PFSK-1 (cell line): ENCODE data around the gene POGZ.

Experiments used
- FOXP2 ChIP-seq: optimal IDR thresholded peaks from 2 replicates; pipeline ENCODE3; 2011; ENCODE audit warnings: borderline replicate concordance, control low read depth, inconsistent platforms; ENCODE audit not compliant: insufficient read depth; ENCODE audit errors: extremely low read length, extremely low read depth
- POLR2AphosphoS5 ChIP-seq: IDR thresholded peaks from 2 replicates; pipeline ENCODE4 v1.6.1; 2012; ENCODE audit warnings: low read depth, mild to moderate bottlenecking, control low read depth, low read length, moderate library complexity
- SIN3A ChIP-seq: IDR thresholded peaks from 2 replicates; pipeline ENCODE4 v1.6.1; 2012; ENCODE audit warnings: mild to moderate bottlenecking, low read length, moderate library complexity, borderline replicate concordance; ENCODE audit not compliant: insufficient read depth
- TAF1 ChIP-seq: IDR thresholded peaks from 2 replicates; pipeline ENCODE4 v1.6.1; 2012; ENCODE audit warnings: low read length, control low read depth, borderline replicate concordance; ENCODE audit not compliant: insufficient read depth
- TF ChIP-seq, protein P1 (sequence below), 2 experiments: IDR thresholded peaks; 2 replicates each; pipeline versions ENCODE4 v1.6.1 to v1.8.0; 2011 to 2012; ENCODE audit warnings: low read depth in 2 of 2, low read length in 2 of 2, control low read depth in 1 of 2, inconsistent platforms in 1 of 2, mild to moderate bottlenecking in 1 of 2, moderate library complexity in 1 of 2; ENCODE audit not compliant: insufficient read depth in 1 of 2

Gene POGZ

DNA sequence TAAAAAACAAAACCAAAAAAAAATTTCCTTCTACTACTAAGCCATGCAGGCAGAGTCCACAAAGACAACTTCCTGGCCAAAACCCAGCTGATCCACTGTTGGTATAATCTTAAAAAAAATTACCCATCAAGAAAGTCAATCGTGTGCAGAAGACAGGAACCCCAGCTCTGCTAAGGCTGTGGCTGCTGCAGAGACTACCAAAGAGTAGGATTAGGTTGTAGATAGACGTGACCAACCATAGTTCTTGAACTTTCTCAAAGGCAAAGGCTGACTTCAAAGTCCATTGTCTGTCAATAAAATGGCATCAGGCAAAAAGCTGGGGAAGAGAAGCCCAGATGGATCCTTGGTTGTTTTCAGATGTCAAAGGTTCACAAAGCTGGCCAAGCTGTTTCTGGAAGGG, 56.5 kb downstream of the POGZ start:
- TF ChIP-seq SIN3A: no peak
- TF ChIP-seq POLR2AphosphoS5: no peak
- no peak for TF ChIP-seq TAF1
- TF ChIP-seq, protein P1, sequence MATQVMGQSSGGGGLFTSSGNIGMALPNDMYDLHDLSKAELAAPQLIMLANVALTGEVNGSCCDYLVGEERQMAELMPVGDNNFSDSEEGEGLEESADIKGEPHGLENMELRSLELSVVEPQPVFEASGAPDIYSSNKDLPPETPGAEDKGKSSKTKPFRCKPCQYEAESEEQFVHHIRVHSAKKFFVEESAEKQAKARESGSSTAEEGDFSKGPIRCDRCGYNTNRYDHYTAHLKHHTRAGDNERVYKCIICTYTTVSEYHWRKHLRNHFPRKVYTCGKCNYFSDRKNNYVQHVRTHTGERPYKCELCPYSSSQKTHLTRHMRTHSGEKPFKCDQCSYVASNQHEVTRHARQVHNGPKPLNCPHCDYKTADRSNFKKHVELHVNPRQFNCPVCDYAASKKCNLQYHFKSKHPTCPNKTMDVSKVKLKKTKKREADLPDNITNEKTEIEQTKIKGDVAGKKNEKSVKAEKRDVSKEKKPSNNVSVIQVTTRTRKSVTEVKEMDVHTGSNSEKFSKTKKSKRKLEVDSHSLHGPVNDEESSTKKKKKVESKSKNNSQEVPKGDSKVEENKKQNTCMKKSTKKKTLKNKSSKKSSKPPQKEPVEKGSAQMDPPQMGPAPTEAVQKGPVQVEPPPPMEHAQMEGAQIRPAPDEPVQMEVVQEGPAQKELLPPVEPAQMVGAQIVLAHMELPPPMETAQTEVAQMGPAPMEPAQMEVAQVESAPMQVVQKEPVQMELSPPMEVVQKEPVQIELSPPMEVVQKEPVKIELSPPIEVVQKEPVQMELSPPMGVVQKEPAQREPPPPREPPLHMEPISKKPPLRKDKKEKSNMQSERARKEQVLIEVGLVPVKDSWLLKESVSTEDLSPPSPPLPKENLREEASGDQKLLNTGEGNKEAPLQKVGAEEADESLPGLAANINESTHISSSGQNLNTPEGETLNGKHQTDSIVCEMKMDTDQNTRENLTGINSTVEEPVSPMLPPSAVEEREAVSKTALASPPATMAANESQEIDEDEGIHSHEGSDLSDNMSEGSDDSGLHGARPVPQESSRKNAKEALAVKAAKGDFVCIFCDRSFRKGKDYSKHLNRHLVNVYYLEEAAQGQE (IDR thresholded peaks at IDR 0.05; ENCODE audit: insufficient read depth in 1 of 2, low read depth in 2 of 2, low read length in 2 of 2): no peak
- TF ChIP-seq FOXP2: no peak

DNA sequence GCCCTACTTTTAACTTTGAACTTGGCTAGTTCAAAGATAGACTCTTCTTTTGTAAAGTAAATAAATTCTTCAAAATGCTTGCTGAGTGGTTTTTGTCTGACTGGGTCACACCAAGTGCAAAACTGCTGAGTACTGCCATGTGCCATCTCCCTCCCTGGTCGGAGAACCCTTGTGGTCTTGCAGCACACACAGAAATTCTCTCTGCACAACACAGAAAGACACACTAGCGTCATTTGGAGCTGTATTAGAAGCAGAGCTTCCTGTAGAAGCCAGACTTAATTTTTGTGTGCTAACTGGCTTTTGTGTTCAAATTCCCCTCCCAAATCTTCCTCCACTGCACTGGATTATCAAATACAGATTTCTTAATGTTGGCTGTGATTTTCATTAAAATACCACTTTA, 57.4 kb downstream of the POGZ start:
- TF ChIP-seq, protein P1 (IDR thresholded peaks at IDR 0.05; ENCODE audit: insufficient read depth in 1 of 2, low read depth in 2 of 2, low read length in 2 of 2): no peak
- peak; percentile 16; the same call in 1 of the 2 replicates for TF ChIP-seq POLR2AphosphoS5

DNA sequence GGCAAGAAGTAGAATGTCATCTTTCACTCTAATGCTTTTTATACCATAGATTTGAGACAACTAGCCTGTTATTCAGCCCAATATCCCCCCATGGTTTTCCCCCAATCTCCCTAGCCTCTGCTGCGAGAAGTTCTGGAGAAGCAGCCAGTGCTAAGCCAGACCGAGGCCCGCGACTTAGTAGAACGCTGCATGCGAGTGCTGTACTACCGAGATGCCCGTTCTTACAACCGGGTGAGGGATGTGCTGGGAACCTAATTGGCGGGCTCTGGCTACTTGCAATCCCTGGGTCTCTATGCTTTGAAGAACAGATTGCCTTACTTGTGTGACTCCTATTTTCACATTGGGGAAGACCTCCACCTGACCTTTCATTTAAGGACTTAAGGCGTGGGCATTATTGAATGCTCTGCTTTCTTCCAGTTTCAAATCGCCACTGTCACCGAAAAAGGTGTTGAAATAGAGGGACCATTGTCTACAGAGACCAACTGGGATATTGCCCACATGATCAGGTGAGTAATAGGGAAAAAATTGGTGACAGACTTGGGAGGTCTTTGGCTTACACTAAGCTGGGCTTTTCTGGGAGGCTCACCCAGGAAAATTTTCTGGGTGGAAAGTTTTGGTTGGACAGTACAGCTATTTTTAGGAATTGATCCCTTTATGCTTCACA, 58.0 kb downstream of the POGZ start:
- TF ChIP-seq TAF1 (no peak), SIN3A (no peak), FOXP2 (no peak), POLR2AphosphoS5 (peak; percentile 12)
- TF ChIP-seq, protein P1 (IDR thresholded peaks at IDR 0.05; ENCODE audit: insufficient read depth in 1 of 2, low read depth in 2 of 2, low read length in 2 of 2): no peak

DNA sequence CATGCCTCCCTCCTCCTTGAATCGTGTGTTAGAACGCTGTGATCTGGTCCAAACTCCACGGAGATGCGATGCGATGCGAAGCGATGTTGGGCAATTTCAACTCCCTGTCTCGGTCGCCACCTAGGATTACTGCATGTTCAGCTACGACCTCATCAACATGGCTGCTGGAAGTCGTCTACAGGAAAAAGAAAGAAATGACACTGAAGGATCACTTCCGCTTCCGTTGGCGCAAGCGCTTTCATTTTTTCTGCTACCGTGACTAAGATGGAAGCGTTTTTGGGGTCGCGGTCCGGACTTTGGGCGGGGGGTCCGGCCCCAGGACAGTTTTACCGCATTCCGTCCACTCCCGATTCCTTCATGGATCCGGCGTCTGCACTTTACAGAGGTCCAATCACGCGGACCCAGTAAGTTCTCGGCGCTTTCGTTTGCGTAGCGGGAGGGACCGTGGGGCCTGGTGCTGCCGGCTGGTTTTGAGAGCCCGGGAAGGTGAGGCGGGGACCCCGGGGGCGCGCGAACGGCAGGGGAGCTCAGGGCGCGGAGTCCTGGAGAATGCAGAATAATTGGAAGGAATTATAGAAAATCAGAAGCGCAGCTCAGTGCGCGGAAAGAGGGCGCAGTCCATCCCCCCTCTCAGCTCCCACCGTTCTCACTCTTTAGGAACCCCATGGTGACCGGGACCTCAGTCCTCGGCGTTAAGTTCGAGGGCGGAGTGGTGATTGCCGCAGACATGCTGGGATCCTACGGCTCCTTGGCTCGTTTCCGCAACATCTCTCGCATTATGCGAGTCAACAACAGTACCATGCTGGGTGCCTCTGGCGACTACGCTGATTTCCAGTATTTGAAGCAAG, 59.7 kb downstream of the POGZ start, which contains the start of gene PSMB4:
Gene PSMB4 (plus strand): TSS at position 250 of the 848 bp plus-strand sequence. CDS start 15 bp downstream, at position 265.
- TF ChIP-seq, protein P1 (IDR thresholded peaks at IDR 0.05; ENCODE audit: insufficient read depth in 1 of 2, low read depth in 2 of 2, low read length in 2 of 2): peak in 1 of 2 experiments; percentile 54; a peak in 1 of 4 replicates
- TF ChIP-seq SIN3A: peak; percentile 69; the same call in 1 of the 2 replicates
- peak; percentile 97 for TF ChIP-seq POLR2AphosphoS5
- TF ChIP-seq TAF1: peak; percentile 99
- TF ChIP-seq FOXP2: peak; percentile 38
